Right lobe of liver (tissue), 6 donors: ENCODE data around the gene NT5DC4. TPM values are rescaled to one million over a fixed set of nuclear protein-coding genes. Genes with fewer than 3 reads are reported as not detected.

Experiments
- ATAC-seq, 4 donors: fragments of 200-7000 bp; cut with Tn5 transposase; one replicate each; pipeline ENCODE4 v1.9.1; 2020; ENCODE audit warnings: mild to moderate bottlenecking in 4 of 4, moderate library complexity in 4 of 4
- DNase-seq, 3 donors: peaks; one replicate each; pipeline ENCODE4 v3.0.0-alpha.2; 2020
- H3K27ac ChIP-seq, 3 donors: fragments of 200-600 bp; one replicate each; pipeline ENCODE4 v1.8.0; 2022
- H3K27me3 ChIP-seq, 2 donors: fragments of 200-600 bp; one replicate each; pipeline ENCODE4 v1.8.0; 2022
- H3K36me3 ChIP-seq, 4 donors: fragments of 200-600 bp; sonication (generic) in 1 of 4; one replicate each; pipeline versions ENCODE4 v1.5.1 to v1.8.0; 2017 to 2022; ENCODE audit warnings: control low read depth in 1 of 4
- H3K4me1 ChIP-seq, 4 donors: fragments of 200-600 bp; sonication (generic) in 1 of 4; one replicate each; pipeline versions ENCODE4 v1.5.1 to v1.8.0; 2017 to 2022; ENCODE audit warnings: control low read depth in 1 of 4
- H3K4me3 ChIP-seq, 3 donors: fragments of 200-600 bp; one replicate each; pipeline ENCODE4 v1.8.0; 2022
- H3K9me3 ChIP-seq, 4 donors: fragments of 200-600 bp; sonication (generic) in 1 of 4; one replicate each; pipeline versions ENCODE4 v1.5.1 to v1.8.0; 2017 to 2022; ENCODE audit warnings: control low read depth in 1 of 4
- POLR2A ChIP-seq: fragments of 450-650 bp; IDR thresholded peaks from one replicate; pipeline ENCODE4 v1.6.1; 2017; ENCODE audit warnings: antibody characterized with exemption, mild to moderate bottlenecking
- WGBS: methylation state at CpG from one replicate; pipeline ENCODE4 v1.1.6; 2018; ENCODE audit warnings: low coverage, low lambda C conversion rate; ENCODE audit not compliant: insufficient coverage; ENCODE audit errors: missing lambda C conversion rate; 5-methylcytosine and 5-hydroxymethylcytosine counted together
- intact Hi-C, 2 donors: fragments of 100-400 bp; cut with DNase I; formaldehyde crosslinking; loops; one replicate each; pipeline versions ENCODE4 v1.11.2 to v1.14.1; 2022
- total RNA-seq, 6 experiments: library from RNA; depleted of rRNA in 2 of 6; stranded (reverse); fragments of >200 nt in 2 of 6; fragmentation: NEBNext Ultra II Directional in 3 of 6; extraction: Animal tissue kit (Norgen Biotek cat#: 25700) in 3 of 6; gene quantifications; one replicate each; pipeline versions ENCODE4 v1.1.0 to v1.2.4, GENCODE V29; 2016 to 2023
- TF ChIP-seq, protein P1 (sequence below), 4 donors: fragments of 200-600 bp in 3 of 4; fragments of 450-650 bp in 1 of 4; IDR thresholded peaks; one replicate each; pipeline versions ENCODE4 v1.5.1 to v1.8.0; 2016 to 2022; ENCODE audit warnings: antibody characterized with exemption in 4 of 4, mild to moderate bottlenecking in 2 of 4
- donor health status: DM: no; HTN: yes; CAD: no.
- donor health status: DM: no; HTN: no; CAD: no.
- donor health status: DM: no; HTN: no; CAD: no.
- donor health status: DM: no; HTN: yes; CAD: no.
- donor health status: DM: no; HTN: yes; CAD: no.

NT5DC4 gene
- total RNA-seq, 6 experiments from 2014 or later = not detected

DNA sequence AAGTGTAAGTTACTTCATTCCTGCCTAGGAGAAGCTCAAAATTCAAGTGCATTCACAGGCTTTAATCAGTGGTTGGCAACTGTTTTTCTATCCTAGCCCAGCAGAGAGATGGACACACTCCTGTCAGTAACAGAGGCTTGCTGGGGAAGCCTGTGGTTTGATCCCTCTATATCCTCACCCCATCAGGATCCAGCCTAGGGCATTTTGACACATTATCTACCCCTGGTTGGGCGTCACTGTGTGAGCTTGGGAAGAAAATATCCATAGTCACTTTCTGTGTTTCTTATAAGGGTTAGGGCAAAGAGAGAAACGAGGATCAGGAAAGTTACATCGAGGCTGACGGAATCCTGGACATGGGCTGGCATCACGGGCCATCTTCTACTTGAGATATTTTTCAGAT is 10.0 kb downstream of the NT5DC4 start:
- WGBS = 80% methylated on average over 5 of the region's 5 CpGs
- no peak overlapping the region for H3K27ac ChIP-seq
- no peak for TF ChIP-seq POLR2A
- TF ChIP-seq, protein P1, sequence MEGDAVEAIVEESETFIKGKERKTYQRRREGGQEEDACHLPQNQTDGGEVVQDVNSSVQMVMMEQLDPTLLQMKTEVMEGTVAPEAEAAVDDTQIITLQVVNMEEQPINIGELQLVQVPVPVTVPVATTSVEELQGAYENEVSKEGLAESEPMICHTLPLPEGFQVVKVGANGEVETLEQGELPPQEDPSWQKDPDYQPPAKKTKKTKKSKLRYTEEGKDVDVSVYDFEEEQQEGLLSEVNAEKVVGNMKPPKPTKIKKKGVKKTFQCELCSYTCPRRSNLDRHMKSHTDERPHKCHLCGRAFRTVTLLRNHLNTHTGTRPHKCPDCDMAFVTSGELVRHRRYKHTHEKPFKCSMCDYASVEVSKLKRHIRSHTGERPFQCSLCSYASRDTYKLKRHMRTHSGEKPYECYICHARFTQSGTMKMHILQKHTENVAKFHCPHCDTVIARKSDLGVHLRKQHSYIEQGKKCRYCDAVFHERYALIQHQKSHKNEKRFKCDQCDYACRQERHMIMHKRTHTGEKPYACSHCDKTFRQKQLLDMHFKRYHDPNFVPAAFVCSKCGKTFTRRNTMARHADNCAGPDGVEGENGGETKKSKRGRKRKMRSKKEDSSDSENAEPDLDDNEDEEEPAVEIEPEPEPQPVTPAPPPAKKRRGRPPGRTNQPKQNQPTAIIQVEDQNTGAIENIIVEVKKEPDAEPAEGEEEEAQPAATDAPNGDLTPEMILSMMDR (IDR thresholded peaks at IDR 0.05) = no peak
- DNase-seq = no peak
- no peaks in the 10 kb centered on the region for H3K27me3 ChIP-seq
- ATAC-seq = no peak
- intact Hi-C loops = loop anchor here in 1 of 2 donors (10.0 kb wide), 1 partner anchor 214 kb away; no protein-coding TSS in a partner anchor
- H3K4me1 ChIP-seq = no peaks in the 10 kb centered on the region
- no peaks in the 10 kb centered on the region for H3K9me3 ChIP-seq
- H3K4me3 ChIP-seq = no peak overlapping the region
- no peaks in the 10 kb centered on the region for H3K36me3 ChIP-seq

DNA sequence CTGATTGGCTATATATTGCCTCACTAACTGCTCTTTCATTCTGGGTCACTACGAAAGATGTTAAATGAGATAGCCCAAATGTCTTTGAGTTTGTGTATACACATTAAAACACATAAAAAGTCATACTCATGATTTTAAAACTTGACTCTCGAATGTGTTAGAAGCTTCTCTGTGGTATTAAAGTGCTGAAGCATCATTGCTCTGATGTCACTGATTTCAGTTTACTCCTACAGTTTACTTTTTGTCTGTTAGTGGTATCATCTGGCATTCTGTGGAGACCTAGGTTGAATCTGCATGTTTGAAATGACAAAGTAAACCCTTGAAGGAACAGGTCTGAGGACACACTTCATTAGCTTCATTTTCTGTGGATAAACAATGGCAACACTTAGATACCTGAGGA is 10.7 kb downstream of the NT5DC4 start:
- intact Hi-C loops = loop anchor here in 1 of 2 donors (10.0 kb wide), 1 partner anchor 213 kb away; no protein-coding TSS in a partner anchor
- no peak overlapping the region for H3K27ac ChIP-seq
- WGBS = 75% methylated on average over 2 of the region's 2 CpGs
- H3K27me3 ChIP-seq = no peaks in the 10 kb centered on the region
- no peaks in the 10 kb centered on the region for H3K36me3 ChIP-seq
- ATAC-seq (no peak), DNase-seq (no peak)
- H3K4me3 ChIP-seq = no peak overlapping the region
- H3K4me1 ChIP-seq = no peaks in the 10 kb centered on the region
- H3K9me3 ChIP-seq = no peaks in the 10 kb centered on the region
- TF ChIP-seq, protein P1 (IDR thresholded peaks at IDR 0.05) = no peak
- TF ChIP-seq POLR2A = no peak

DNA sequence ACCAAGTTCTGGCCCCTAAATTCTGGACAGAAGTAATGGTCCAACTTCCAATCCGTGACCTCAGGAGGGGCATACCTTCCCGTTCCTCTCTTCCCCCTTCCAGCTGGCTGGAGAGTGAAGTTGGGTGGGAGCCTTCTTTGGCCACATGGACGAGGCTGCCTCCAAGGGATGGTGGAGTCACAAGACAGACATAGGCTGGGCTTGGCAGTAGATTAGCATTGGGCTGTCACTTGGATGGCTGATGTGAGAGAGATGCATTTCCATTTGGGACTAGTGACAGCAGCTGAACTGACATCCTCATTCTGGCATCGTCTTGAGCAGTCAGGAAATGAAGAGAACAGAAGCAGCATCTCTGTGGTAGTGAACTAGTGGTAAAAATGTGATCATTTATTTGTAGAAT is 12.6 kb downstream of the NT5DC4 start:
- ATAC-seq = no peak

DNA sequence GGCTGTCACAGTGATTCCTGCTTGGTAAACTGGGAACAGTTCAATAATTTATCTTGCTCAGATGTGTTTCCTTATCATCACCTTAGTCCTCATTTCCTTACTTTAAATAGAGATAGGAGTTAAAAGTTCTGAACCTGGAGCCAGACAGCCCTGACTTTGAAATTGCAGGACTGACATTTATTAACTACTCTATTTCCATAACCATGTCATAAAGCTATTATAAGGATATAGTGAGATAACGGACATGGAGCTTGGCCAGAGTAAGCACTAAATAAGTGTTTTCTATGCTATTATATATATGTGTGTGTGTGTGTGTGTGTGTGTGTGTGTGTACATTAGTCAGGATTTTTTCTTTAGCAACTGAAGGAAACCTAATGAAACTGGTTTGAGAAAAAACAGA is 13.1 kb downstream of the NT5DC4 start:
- Histone ChIP-seq H3K27ac (no peak overlapping the region), H3K36me3 (no peaks in the 10 kb centered on the region), H3K4me1 (no peaks in the 10 kb centered on the region), H3K27me3 (no peaks in the 10 kb centered on the region), H3K4me3 (no peak overlapping the region), H3K9me3 (no peaks in the 10 kb centered on the region)
- TF ChIP-seq, protein P1 (IDR thresholded peaks at IDR 0.05) = no peak
- no peak for TF ChIP-seq POLR2A
- no peak for DNase-seq
- WGBS = 71% methylated on average over 1 of the region's 1 CpG
- ATAC-seq = no peak
- intact Hi-C loops = loop anchor here in 1 of 2 donors (10.0 kb wide), 1 partner anchor 211 kb away; no protein-coding TSS in a partner anchor

More for the DNA sequence above, 12.6 kb downstream of the NT5DC4 start:
- Histone ChIP-seq H3K9me3 (no peaks in the 10 kb centered on the region), H3K27ac (no peak overlapping the region), H3K27me3 (no peaks in the 10 kb centered on the region), H3K36me3 (no peaks in the 10 kb centered on the region), H3K4me3 (no peak overlapping the region), H3K4me1 (no peaks in the 10 kb centered on the region)
- 11% methylated on average over 1 of the region's 4 CpGs for WGBS
- intact Hi-C loops = loop anchor here in 1 of 2 donors (10.0 kb wide), 1 partner anchor 211 kb away; no protein-coding TSS in a partner anchor
- no peak for TF ChIP-seq POLR2A
- TF ChIP-seq, protein P1 (IDR thresholded peaks at IDR 0.05) = no peak
- no peak for DNase-seq
